ENCODE measurements around the gene ALG8. TPM values are rescaled to one million over a fixed set of nuclear protein-coding genes. Genes with fewer than 3 reads are reported as not detected.
"Not testable (repeated sequence)": the region's sequence is repeated elsewhere in the genome, so short reads cannot be mapped to it uniquely, and the experiment has no call there.

The ALG8 gene
- total RNA-seq, 2 donors from 2014 or later, result 16.5 to 22.5 TPM

GRCh38 chr11:78080818-78081495, 58.5 kb downstream of the ALG8 start:
- Histone ChIP-seq H3K9me3 (no peaks in the 10 kb centered on the region), H3K36me3 (no peaks in the 10 kb centered on the region), H3K27me3 (no peaks in the 10 kb centered on the region), H3K4me3 (no peak overlapping the region), H3K27ac (no peak overlapping the region), H3K4me1 (peaks cover 0 to 31% of the 10 kb centered on the region in 2 donors)
- no peak for DNase-seq (ENCODE audit: low spot score)
- TF ChIP-seq CTCF (IDR thresholded peaks at IDR 0.05), result no peak

GRCh38 chr11:78080084-78080817, 59.2 kb downstream of the ALG8 start:
- peak overlapping the region; percentile 85 to 94 for H3K4me3 ChIP-seq
- peak overlapping the region; percentile 87 to 92 for H3K27ac ChIP-seq
- peaks cover 0 to 36% of the 10 kb centered on the region in 2 donors for H3K4me1 ChIP-seq
- H3K9me3 ChIP-seq, result no peaks in the 10 kb centered on the region
- no peak for TF ChIP-seq CTCF (IDR thresholded peaks at IDR 0.05)
- no peak for DNase-seq (ENCODE audit: low spot score)
- no peaks in the 10 kb centered on the region for H3K36me3 ChIP-seq
- no peaks in the 10 kb centered on the region for H3K27me3 ChIP-seq

- no peaks in the 10 kb centered on the region for H3K36me3 ChIP-seq
- H3K4me3 ChIP-seq, result peak within 1 kb of the TSS; percentile 85 to 94
- TF ChIP-seq CTCF (IDR thresholded peaks at IDR 0.05), result peak in 1 of 2 donors; percentile 18
- peak within 1 kb of the TSS; percentile 87 to 92 for H3K27ac ChIP-seq
- peak; percentile 80 for DNase-seq (ENCODE audit: low spot score)
- H3K27me3 ChIP-seq, result no peaks in the 10 kb centered on the region
- H3K4me1 ChIP-seq, result peaks cover 0 to 40% of the 10 kb centered on the region in 2 donors
- no peaks in the 10 kb centered on the region for H3K9me3 ChIP-seq
Measured at GRCh38 chr11:78079232-78080083, 60.0 kb downstream of the ALG8 start, which contains the start of gene NDUFC2. Gene NDUFC2 (minus strand): TSS chr11:78079862. CDS start chr11:78079744, 118 bp downstream.

- no peak for TF ChIP-seq CTCF (IDR thresholded peaks at IDR 0.05)
- H3K4me1 ChIP-seq, result peaks cover 0 to 41% of the 10 kb centered on the region in 2 donors
- peak overlapping the region; percentile 85 to 94 for H3K4me3 ChIP-seq
- no peaks in the 10 kb centered on the region for H3K27me3 ChIP-seq
- H3K9me3 ChIP-seq, result no peaks in the 10 kb centered on the region
- peak overlapping the region; percentile 87 to 92 for H3K27ac ChIP-seq
- H3K36me3 ChIP-seq, result no peaks in the 10 kb centered on the region
- no peak for DNase-seq (ENCODE audit: low spot score)
Measured at GRCh38 chr11:78078218-78079167, 60.9 kb downstream of the ALG8 start.

- peak overlapping the region in 1 of 2 donors; percentile 85 for H3K4me3 ChIP-seq
- H3K4me1 ChIP-seq, result peaks cover 0 to 41% of the 10 kb centered on the region in 2 donors
- not testable (repeated sequence) for H3K27me3 ChIP-seq; H3K9me3 ChIP-seq; DNase-seq (ENCODE audit: low spot score); H3K36me3 ChIP-seq; H3K27ac ChIP-seq
Measured at GRCh38 chr11:78077592-78077991, 61.8 kb downstream of the ALG8 start.

Data from right atrium auricular region (tissue), 2 donors.